Activated CD4-positive, alpha-beta T cell treated with anti-CD3 and anti-CD28 coated beads, Interleukin-2, amount 50 U/mL, for 48 hours (primary cell): ENCODE data around the gene TMOD1.
A peak's percentile ranks its signal among the peaks of the same experiment; 100 is the strongest.

Source experiments
- DNase-seq, 2 experiments: peaks; one replicate each; pipeline ENCODE4 v3.0.0-alpha.2; 2020

TMOD1 gene

GRCh38 chr9:97548819-97549540 is 47.5 kb downstream of the TMOD1 start:
- no peak for DNase-seq

- DNase-seq, result no peak
These were observed 48.9 kb downstream of the TMOD1 start for GRCh38 chr9:97550386-97550785.

- DNase-seq, result no peak
These were observed 49.8 kb downstream of the TMOD1 start for GRCh38 chr9:97551308-97551707.

- DNase-seq, result no peak
These were observed 51.7 kb downstream of the TMOD1 start for GRCh38 chr9:97553141-97553540.

- DNase-seq, result no peak
These were observed 52.4 kb downstream of the TMOD1 start for GRCh38 chr9:97553841-97554240.

GRCh38 chr9:97554566-97555075 is 53.2 kb downstream of the TMOD1 start:
- DNase-seq, result no peak

- DNase-seq, result no peak
These were observed 53.7 kb downstream of the TMOD1 start for GRCh38 chr9:97555164-97555563.

GRCh38 chr9:97556036-97556720 is 54.7 kb downstream of the TMOD1 start:
- no peak for DNase-seq

GRCh38 chr9:97556721-97557605 is 55.5 kb downstream of the TMOD1 start:
- DNase-seq, result no peak

- DNase-seq, result no peak
These were observed 56.2 kb downstream of the TMOD1 start for GRCh38 chr9:97557606-97558095.

GRCh38 chr9:97558701-97559101 is 57.2 kb downstream of the TMOD1 start:
- DNase-seq, result no peak

- peak in 1 of 2 experiments; percentile 11 for DNase-seq
These were observed 57.6 kb downstream of the TMOD1 start for GRCh38 chr9:97559111-97559514.

GRCh38 chr9:97560154-97560553 is 58.7 kb downstream of the TMOD1 start:
- DNase-seq, result no peak

- no peak for DNase-seq
These were observed 59.4 kb downstream of the TMOD1 start for GRCh38 chr9:97560851-97561250.

GRCh38 chr9:97561501-97561900 is 60.0 kb downstream of the TMOD1 start:
- no peak for DNase-seq

GRCh38 chr9:97562542-97562941 is 61.1 kb downstream of the TMOD1 start:
- DNase-seq, result no peak

GRCh38 chr9:97563458-97564135 is 62.1 kb downstream of the TMOD1 start:
- DNase-seq, result no peak

GRCh38 chr9:97564291-97565175 is 63.1 kb downstream of the TMOD1 start:
- DNase-seq, result no peak

- no peak for DNase-seq
These were observed 63.8 kb downstream of the TMOD1 start for GRCh38 chr9:97565262-97565661.

GRCh38 chr9:97567182-97567893 is 65.9 kb downstream of the TMOD1 start:
- no peak for DNase-seq

- DNase-seq, result no peak
These were observed 66.4 kb downstream of the TMOD1 start for GRCh38 chr9:97567894-97568202.
